Femur (tissue), 1 donor: Measurements from ENCODE around the gene CALML3.

ENCODE experiments used
- DNase-seq: peaks from one replicate; pipeline ENCODE4 v3.0.0-alpha.2; 2017

The CALML3 gene

DNA sequence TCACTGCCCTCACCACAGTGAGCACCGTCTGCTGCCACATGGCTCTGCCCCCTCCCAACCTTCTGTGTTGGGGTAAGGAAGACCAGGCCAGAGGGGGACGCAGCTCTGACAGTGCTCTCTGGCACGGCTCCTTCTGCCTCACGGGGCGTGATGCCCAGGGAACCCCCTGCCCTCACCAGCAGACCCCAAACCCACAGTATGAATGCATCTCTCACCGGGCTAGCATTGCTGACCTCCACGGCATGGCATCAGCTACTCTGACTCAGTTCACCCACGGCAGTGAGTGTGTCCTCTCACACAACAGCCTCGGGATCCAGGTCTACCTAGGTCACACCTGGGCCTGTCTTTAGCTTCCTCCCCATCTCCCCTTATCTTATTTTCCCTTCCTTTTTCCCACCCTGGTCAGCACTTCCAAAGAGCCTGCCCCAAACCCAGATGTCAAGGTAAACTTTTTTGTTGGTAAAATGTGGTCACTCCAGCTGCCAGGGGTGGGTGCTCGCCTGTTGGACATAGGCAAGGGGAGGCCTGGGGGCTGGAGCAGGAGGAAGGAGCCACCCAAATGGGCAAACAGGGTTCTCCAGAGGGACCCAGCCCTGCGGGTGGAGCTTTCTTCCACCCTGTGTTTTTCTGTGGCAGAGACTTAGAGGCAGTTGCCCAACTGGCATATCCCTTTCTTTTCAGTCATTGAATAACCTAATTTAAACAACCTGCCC is 4.4 kb downstream of the CALML3 start:
- peak; percentile 19 for DNase-seq

DNA sequence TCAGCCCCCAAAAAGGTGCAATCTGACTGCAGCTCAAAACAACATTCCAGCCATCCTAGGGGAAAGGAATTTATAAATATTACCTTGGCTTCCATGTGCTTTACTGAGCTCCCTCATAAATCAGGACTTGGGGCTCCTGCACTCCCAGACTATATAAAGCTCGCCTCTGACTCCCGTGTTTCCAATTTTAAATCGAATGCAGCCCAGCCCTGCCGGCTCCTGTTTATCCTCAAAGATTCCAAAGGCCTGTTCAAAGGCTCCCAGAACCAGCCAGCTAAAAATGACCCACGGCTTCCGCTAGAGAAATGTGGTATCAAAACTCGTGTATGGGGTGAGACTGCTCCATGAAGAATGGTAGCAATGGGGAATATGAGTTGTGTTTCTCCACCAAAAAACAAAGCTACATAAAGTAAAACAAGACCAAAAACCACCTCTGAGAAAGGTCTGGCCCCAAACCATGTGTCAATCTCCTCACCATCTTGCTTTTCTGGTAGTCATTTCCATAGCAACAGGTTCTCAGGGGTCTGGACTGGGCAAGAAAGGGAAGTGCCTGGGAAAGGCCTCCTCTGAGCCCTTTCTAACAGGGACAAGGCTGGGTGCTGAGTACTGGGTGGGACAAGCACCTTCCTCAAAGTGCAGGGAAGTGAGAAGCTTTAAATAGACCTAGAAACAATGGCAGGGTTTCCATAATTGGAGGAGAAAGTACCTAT is 5.1 kb downstream of the CALML3 start:
- peak; percentile 24 for DNase-seq

DNA sequence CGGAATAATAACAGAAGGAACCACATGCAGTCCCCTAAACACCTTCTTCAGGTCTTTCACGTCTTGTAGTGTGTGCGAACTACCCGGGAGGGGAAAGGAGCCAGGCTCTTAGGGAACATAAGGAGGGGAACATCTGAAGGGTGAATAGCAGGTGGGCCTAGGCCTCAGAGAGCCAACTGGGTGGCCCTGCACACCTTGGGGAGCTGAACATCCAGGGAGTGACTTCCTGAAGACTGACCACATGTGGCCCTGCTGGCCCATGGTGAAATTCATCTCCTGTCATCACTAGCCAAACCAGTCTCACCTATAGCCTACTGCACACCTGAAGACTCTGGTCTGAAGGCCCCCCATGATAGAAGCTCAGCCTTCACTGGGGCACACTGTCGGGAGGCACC is 5.6 kb downstream of the CALML3 start:
- peak; percentile 7 for DNase-seq

DNA sequence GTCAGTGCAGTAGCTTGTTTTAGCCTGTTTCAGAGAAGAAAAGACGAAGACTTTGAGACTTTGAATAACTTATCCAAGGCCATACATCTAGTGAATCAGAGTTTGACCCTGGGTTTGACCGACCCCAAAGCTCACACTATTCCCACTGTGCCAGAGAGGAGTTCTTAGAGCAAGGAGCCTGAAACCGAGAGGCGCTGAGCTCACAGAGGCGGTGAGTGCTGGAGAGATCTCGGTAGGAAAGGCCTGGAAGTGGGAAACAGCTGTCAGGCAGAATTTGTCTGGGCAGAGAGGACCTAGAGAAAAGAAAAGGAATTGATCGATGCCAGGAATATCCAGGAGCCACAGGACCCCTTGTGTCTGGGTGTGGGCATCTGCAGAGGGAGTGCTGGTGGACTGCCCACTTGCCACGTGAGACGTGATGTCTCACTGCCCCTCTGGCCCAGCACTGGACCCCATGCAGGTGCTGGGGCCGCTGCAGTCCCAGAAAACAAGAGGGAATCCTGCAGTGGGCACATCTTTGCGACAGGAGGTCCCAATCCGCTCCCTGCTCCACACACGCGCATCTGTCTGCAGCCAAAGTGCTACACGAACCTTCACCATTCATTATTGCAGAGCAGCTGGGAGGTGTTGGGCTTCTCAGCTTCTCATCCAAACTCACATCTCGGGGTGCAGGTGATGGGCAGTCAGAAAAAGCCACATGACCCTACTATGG is 6.2 kb downstream of the CALML3 start:
- DNase-seq, result peak; percentile 13

DNA sequence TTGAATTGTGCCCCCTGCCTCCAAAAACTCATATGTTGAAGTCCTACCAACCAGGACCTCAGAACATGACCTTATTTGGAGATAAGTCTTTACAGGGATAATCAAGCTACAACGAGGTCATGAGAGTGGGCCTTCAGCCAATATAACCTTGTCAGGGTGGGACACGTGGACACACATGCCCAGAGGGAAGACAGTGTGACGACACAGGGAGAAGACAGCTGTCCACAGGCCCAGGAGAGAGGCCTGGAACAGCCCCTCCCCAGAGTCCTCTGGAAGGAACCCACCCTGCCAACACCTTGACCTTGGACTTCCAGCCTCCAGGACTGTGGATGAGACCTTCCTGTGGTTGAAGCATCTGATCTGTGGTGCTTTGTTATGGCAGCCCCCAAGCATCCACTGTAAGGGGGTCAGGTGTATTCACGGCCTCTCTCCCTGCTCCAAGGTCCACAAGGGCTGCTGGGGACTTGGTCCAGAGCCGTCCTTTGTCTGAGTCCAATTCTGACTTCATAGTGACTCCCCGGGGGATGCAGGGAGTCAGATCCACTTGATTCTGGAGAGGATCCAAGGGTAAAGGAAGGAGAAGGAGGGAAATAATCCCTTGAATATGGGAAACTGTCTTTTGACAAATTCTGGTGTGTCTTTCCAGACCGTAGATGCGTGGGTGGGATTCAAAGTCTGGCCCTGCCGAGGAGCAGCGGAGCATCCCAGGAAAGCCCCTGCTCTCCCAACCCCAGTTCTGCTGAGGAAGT is 7.0 kb downstream of the CALML3 start:
- DNase-seq, result no peak

DNA sequence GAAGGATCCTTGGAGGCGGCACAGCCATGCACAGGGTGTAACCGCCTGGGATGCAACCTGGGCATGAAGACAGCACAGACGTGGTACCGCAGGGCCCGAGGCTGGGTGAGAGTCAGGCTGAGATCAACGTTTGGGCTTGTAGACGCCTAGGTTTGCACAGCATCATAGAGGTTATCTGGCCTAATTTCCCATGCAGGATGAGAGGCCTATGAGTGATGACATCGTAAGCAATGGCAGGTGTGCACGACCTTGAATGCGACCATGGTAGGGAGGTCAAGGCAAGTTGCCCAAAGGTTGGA is 7.5 kb downstream of the CALML3 start:
- no peak for DNase-seq

DNA sequence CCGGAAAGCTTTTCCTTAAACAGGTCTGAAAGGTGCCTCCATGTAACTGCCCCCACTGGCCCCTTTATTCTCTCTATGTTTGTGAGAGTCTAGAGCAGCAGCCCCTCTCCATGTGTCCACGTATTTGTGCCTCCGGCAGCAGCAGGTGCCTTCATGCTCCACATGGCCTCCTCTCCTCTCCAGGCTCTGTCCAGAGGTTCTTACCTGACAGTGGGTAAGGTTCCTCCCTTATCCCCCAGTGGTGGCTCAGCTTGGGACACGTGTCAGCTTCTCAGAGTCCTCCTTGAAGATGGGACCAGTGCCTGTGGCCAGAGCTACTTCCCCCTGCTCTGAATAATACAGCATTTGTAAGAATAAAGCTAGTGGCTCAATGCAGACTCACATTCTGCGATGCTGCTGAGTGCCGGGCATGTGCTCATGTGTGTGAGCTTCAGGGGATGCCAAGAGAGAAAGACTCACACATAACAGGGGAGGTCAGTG is 7.9 kb downstream of the CALML3 start:
- DNase-seq, result no peak

DNA sequence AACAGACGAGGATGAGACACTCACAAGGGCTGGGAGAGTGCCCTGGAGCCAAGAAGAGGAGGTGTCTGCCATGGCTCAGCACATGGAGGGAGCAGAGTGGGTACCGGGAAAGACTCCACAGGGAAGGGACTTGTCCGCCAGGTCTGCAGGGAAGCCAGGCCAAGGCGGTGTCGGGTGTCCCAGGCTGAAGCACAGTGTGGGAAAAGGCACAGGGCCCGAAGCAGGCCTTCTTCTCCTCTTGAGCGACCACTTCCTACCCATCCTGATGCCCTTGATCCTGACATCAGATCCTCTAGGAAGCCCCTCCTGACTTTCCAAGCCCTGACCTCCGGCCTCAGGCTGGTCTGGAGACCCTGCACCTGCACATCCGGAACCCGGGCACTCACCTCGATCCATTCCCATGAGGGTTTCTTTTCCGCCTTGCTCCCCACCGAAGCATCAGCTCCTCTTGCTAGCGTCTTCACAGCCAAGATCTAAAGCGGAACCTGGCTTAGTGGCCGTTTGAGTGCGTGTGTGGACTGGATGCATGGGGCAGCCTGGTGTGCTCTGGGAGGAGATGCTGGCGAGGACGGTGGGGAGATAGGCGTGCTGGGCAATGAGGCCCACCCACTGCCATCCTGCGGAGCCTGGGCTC is 8.5 kb downstream of the CALML3 start:
- no peak for DNase-seq

DNA sequence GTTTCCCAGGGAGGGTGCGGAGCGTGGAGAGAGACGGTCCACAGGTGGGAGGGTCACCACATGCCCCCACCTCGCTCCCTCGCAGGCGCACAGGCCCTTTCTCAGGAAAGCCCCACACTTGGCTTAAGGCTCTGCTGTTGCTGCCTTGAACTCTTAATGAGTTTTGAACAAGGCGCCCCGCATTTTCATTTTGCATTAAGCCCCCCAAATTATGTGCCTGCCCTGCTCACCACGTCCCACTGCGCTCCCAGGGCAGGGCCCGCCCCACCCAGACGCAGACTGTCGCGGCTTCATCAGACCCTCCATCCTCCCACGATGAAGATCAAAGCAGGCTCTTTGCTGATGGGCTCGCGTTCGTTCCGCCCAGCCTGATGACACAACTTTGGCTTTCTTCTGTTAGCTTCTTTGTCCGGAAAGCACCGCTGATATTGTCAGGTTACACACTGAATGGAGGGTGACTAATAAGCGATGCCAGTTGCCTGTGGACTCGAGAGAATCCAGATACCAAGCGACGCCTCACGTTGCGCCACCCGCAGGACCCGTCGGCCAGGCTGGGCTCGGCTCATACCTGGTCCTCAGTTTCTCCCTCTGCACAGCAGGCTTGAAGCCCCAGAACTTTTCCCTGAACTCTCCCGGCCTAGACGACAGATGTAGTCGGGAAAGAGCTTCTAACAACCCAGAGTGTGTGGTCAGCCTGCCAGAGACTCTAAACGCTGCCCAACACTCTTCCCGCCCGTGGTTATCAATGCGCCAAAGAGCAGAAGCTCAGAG is 9.5 kb downstream of the CALML3 start:
- DNase-seq, result peak; percentile 13

DNA sequence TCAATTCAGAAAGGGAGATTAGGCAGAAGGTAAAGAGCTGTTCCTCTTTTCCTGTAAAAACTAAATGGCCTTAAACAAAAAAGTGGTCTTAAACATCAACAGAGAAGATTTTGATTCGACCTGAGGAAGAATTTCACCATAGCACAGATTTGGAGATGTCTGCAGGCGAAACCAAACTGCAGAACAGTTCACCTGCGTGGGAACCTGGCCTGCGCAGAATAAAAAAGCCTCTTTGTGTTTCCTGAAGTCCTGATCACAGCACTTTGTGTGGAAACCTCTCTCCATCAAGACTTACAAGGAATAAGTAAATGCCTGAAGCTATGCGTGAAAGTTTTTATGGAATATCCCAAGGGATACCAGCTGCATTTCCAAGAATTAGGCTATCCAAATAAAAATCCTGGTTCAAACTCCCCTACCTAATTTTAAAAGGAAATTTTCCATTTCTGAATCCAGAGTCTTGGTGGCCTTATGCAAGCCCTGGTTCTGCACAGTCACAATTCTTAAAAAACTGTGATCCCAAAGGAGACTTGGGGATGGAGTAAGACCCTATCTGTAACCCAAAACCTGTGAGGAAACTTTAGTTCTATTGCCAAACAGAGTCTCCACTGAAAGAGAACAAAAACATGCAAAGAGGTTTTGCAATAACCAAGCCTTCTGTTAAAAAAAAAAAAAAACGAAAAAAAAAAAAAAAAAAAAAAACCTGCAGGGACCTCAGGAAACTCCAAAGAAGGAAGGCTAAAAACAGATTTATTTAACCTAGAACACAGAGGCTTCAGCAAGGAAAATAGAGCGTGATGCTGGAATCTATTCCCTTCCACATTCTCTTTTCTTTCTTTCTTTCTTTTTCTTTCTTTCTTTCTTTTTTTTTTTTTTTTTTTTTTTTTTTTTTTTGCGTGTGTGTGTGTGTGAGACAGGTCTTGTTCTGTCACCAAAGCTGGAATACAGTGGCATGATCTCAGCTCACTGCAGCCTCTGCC is 10.4 kb downstream of the CALML3 start:
- peak; percentile 25 for DNase-seq

DNA sequence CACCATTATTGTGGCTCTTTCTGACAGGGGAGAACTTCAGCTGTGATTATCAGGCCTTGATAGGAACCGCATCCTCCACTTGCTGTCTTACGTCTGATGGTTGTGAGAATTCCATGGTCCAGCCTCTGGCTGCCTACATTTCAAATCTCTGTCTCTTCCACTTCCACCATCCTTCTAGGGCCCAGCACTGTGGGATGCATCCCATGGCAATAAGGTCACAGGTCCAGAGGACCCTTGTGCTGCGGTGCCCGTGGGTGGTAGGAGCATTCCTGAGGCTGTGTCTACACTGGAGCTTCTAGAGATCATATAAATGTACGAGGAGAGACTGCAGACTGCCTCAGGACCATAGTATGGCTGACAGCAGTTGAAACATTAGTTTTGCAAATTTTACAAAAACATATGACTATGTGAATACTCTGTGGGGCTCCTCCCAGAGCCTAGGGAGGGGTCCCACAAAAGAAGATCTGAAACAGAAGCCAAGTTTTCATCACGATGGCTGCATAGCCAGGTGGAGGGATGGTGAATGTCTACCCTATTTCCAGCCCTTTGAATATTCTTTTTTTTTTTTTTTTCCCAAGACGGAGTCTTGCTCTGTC is 11.8 kb downstream of the CALML3 start:
- DNase-seq, result peak; percentile 9

DNA sequence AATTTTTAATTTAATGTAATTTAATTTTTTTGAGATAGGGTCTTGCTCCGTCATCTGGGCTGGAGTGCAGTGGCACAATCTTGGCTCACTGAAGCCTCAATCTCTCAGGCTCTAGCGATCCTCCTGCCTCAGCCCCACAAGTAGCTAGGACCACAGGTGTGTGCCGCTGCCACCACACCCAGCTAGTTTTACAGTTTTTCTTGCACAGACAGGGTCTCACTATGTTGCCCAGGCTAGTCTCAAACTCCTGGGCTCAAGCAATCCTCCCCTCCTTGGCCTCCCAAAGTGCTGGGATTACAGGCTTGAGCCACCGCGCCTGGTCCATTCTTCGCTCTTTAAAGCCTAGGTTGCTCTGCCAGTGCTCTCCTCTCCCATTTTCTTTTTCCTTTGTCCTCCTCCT is 12.9 kb downstream of the CALML3 start:
- DNase-seq, result peak; percentile 7

DNA sequence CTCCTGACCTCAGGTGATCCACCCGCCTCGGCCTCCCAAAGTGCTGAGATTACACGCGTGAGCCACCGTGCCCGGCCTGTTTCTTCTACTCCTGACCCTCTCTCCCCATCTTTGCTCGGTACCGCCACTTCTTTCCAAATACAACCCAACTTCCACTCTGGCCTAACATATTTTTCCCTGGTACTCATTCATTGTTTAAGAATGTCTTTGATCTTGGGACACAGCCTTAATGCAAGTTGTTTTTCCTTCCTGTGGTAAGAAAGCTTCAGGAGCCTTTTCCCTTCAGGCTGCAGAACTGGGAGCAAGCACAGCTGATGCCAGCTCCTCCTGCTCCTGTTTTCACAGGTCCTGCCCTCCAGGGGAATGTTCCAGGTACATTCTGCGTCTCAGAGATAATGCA is 13.7 kb downstream of the CALML3 start:
- peak; percentile 5 for DNase-seq

DNA sequence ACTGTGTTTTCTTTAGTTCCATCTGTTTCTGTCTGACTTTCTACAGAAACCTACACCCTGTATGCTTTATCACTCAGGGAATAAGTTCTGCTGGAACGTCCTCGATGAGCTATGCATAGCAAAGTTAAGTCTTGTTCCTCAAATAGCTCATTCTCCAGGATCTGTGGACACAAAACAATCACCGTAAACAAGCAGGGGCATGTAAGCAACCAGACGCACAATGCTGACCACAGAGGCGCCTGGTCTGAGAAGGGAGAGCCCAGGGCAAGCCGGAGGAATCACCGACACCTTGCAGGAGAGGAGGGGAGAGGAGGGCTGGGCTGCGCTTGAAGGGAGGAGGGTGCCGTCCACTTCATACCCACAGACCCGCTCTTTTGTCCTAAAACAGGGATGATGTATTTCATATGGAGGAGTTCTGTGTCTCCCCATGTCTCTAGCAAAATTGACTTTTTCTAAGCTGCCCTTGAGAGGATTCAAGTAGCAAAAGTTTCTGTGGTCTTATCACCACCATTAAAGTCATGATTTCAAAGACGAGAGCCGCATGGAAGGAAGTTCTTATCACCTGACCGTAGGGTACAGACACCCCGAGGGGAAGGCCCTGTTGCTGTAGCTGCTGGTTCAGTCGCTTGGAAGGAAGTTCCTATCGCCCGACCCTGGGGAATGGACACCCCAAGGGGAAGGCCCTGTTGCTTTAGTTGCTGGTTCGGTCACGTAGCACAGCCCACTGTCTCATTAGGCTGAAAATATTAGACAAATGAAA is 14.3 kb downstream of the CALML3 start:
- peak; percentile 16 for DNase-seq

DNA sequence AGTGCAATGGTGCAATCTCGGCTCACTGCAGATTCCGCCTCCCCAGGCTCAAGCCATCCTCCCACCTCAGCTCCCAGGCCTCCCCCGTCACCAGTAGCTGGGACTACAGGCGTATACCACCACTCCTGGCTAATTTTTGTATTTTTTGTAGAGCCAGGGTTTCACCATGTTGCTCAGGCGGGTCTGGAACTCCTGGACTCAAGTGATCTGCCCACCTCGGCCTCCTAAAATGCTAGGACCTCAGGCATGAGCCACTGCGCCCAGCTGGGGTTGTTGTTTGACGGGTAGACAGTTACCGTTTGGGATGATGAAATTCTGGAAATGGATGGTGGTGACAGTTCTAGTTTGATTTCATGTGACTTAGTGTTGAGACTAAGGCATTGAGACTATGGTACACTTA is 15.3 kb downstream of the CALML3 start:
- DNase-seq, result peak; percentile 7

DNA sequence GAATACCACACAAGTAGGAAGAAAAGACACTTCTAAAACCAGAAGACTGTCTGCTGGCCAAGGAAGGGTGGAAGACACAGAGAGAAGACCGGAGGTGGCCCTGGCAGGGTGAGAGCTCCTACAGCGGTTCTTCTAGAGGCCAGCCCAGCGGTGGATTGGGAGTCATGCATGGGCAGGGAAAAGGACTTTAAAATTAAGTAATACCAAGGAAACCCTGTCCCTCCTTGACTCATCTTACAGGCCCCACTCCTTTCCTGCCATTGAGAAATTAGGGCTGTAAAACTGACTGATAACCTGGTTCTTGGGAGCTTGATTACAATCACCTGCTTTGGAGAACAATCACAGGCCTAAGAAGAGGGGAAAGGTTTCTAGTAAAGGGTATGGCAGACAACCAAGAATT is 16.1 kb downstream of the CALML3 start:
- peak; percentile 5 for DNase-seq

DNA sequence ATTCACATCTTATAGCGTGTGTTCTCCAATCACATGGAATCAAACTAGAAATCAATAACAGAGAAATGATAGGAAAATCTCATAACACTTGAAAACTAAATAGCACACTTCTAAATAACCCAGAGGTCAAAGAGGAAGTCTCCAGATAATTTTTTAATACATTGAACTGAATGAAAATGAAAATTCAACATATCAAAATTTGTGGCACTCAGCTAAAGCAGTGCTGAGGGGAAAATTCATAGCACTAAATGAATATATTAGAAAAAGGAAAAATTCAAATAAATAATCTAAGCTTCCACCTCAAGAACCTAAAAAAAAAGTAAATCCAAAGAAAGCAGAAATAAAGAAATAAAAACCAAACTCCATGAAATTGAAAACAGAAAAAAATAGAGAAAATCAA is 17.3 kb downstream of the CALML3 start:
- DNase-seq, result no peak

DNA sequence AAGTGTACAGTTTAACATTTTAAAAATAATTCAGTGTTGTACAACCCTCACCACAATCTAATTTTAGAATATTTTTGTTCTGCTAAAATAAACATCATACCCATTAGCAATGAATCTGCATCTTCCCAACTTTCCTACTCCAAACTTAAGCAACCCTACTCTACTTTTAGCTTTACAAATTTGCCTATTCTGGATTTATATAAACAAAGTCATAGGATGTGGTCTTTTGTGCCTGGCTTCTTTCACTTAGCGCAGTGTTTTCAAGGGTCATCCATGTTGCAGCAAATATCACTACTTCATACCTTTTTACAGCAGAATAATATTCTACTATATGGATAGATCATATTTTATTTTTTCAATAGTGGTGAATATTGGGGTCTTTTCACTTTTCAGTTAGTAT is 18.9 kb downstream of the CALML3 start:
- DNase-seq, result no peak

DNA sequence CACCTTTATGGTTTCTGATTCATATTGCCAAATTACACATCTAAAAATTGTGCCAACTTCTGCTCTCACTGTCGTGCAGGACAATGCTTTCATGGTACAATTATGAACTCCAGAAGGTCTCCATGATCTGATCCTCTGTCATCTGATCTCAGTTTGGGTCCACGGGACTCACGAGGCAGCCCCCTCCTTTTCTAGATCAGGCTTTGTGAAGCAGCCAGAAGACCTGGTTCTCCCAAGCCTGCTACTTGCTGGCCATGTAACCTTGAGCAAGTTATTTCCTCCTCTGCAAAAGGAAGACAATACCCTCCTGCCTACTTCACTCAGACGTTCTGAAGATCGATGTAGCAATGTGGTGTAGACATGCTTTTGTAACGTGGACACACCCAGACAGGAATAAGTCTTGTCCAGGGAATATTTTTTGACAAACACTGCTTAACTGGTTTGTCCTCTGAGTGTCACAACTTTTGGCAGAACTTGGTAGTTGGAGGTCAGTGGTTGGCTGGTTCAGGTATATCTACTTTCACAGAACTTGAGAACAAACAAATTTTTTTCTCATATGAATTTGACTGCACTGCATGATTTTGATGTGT is 19.6 kb downstream of the CALML3 start:
- DNase-seq, result peak; percentile 7
